ENCODE measurements around the gene CELA3B.
"Not testable (repeated sequence)": the region's sequence is repeated elsewhere in the genome, so short reads cannot be mapped to it uniquely, and the experiment has no call there.

CELA3B gene

DNA sequence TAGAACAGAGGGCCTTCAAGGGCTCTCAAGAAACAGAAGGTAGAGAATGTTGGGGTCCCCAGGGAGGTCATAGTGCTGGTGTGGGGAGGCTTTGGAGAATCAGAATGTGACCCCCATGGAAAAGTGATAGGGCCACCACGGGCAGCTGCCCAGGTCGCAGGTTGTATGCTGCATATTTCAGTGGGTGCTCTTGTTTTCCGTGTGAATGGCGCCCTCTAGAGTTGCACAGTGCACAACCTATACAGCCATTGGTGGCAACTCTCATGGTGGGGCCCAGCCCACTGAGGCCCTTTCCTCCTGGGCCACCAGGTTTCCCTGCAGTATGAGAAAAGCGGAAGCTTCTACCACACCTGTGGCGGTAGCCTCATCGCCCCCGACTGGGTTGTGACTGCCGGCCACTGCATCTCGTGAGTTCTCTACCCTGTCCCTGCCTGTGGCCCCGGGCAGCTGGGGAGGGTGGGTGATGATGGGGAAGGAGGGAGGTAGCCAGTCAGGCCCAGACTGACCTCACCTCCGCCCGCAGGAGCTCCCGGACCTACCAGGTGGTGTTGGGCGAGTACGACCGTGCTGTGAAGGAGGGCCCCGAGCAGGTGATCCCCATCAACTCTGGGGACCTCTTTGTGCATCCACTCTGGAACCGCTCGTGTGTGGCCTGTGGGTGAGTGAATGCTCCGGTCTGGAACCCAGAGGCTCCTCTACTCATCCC, 3.8 kb downstream of the CELA3B start:
- FAIRE-seq = not testable (repeated sequence)

DNA sequence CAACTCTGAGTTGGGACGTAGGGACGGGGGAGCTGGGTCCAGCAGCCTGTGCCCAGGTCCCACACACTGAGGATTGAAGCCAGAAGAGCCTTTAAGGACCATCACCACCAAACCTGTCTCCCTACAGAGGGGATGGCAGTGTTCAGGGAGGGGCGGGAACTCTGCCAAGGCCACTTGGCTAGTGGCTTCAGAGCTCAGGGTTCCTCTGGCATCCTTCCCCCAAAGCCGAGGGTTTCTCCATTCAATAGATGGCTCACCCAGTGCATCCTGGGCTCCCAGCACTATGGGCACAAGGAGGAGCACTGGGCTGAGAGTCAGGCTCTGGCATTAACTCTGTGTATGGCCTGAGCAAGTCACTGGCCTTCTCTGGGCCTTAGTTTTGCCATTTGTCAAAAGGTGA, 4.4 kb downstream of the CELA3B start:
- FAIRE-seq = not testable (repeated sequence)

DNA sequence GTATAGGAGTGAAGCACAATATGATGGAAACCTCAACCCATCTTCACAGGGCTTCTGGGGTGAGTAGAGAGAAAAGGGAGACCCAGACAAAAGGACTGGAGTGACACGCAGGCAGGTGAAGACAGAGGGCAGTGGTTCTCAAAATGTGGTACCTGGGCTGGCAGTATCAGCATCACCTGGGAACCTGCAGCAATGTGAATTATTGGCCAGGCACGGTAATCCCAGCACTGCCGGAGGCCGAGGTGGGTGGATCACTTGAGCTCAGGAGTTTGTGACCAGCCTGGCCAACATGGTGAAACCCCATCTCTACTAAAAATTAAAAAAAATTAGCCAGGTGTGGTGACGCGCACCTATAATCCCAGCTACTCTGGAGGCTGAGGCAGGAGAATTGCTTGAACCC, 5.3 kb downstream of the CELA3B start:
- not testable (repeated sequence) for FAIRE-seq

DNA sequence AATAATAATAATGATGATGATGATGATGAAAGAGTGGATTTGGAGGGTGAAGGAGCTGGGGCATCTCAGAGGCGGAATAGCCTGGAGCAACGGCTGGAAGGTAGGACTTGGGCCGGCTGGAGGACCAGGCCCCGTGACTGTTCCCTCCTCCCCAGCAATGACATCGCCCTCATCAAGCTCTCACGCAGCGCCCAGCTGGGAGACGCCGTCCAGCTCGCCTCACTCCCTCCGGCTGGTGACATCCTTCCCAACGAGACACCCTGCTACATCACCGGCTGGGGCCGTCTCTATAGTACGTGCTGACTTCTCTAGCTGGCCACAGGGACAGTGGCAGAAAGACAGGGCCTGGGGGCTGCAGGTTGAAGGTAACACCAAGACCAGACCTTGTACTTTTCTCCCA, 6.7 kb downstream of the CELA3B start:
- FAIRE-seq = not testable (repeated sequence)

DNA sequence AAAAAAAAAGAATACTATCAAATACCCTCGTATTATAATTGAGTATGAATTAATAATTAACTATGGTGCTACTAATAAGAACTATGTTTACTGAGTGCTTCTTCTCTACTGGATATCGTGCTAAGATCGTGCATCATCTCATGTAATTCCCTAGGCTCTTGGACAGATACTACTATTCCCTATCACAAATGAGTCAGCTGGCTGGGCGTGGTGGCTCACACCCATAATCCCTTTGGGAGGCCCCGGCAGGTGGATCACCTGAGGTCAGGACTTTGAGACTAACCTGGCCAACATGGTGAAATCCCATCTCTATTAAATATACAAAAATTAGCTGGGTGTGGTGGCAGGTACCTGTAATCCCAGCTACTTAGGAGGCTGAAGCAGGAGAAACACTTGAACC, 9.1 kb downstream of the CELA3B start:
- FAIRE-seq = not testable (repeated sequence)

DNA sequence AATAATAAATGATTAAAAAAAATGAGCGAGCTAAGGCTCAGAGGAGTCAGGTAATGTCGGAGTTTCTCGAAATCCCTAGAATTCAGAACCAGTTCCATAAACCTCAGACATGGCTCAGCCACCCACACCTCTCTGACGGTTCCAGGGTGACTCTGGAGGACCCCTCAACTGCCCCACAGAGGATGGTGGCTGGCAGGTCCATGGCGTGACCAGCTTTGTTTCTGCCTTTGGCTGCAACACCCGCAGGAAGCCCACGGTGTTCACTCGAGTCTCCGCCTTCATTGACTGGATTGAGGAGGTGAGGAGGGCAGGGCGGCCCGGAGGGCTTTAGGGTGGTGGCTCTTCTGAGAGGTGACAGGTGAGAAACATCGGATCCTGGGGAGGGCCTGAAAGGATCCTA, 9.6 kb downstream of the CELA3B start:
- not testable (repeated sequence) for FAIRE-seq

DNA sequence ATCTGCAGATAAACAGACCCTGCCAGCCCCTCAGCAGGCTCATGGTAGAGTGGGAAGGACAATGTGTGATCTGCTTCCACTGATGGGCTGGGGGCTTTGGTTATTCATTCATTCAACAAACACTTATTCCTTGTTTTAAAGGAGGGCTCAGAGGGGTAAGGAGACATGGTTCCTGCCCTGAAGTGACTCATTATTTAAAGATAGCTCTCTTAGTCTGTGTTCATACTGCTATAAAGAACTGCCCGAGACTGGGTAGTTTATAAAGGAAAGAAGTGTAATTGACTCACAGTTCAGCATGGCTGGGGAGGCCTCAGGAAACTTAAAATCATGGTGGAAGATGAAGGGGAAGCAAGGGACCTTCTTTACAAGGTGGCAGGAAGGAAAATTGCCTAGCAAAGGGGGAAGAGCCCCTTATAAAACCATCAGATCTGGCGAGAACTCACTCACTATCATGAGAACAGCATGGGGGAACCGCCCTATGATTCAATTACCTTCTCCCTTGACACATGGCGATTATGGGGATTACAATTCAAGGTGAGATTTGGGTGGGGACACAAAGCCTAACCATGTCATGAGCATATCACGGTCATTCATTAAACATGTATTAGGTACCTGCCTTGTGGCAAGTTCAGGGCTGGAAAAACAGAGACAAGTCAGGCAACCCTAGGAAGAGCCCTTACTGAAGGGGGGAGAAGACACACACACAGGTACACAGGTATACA, 13.0 kb downstream of the CELA3B start:
- not testable (repeated sequence) for FAIRE-seq

DNA sequence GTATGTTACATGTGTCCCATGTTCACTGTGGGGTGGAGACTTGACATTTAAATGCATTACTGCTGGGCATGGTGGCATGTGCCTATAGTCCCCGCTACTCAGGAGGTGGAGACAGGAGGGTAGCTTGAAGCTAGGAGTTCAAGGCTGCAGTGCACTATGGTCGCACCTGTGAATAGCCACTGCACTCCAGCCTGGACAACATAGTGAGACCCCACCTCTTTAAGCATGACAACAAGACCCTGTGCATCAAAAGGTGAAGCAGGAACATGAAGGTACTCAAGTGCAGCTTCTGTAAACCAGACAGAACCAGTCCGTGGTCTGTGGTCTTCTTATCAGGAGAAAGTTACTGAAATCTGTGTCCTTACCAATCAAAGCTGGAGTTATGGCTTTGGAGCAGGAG, 15.4 kb downstream of the CELA3B start:
- FAIRE-seq = not testable (repeated sequence)

DNA sequence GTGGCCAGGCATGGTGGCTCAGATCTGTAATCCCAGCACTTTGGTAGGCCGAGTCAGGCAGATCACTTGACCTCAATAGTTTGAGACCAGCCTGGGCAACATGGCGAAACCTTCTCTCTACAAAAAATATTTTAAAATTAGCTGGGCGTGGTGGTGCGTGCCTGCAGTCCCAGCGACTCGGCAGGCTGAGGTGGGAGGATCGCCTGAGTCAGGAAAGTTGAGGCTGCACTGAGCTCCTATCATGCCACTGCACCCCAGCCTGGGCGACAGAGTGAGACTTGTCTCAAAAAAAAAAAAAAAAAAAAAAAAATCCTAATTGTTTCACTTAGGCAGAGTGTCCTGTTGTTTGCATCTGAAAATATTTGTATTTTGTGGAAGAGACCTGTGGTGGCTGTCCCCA, 17.9 kb downstream of the CELA3B start:
- FAIRE-seq = not testable (repeated sequence)

DNA sequence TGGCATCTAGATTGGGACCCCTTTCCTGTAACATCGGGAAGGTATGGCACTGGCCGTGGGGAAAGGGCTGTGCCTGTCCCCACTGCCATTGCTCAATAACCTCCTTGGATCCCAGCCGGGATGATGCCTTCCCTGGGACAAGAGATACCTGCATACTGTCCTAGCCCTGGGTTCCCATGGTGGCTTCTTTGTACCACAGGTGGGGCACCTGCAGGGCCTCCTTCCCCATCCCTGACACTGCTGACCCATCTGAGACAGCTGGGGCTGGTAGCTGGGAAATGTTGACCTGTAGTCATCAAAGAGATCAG, 19.8 kb downstream of the CELA3B start:
- FAIRE-seq = not testable (repeated sequence)

DNA sequence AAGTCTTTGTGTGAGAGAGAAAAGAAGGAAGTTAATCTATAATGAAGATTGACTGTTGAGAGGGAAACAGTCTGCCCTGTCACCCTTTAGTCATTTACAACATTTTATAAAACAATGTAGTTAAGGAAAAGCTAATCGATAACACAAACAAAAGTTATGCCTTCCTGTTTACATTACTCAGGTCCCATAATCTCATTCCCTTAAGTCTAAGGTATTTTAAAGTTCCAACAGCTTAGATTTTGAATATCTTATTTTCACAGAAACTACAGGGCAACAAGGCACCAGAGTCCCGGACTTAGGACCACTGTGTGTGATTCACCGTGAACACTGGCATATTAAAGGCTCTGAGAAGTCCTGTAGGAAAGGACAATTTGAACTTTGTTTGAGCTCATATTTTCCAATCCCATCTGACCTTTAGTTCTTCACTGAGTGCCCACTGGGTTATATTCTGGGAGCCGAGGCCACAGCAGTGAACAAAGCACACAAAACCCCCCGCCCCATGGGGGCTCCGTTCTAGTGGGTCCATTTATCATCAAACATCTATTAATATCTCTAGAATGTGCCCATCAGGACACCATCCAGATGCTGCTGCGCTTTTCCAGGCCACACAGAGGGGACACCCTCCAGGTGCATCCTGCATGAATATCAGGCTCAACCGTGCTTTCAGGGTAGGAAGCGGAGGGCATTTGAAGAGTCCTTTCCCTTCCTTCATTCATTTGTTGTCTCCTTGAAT, 21.2 kb downstream of the CELA3B start:
- peak; percentile 18 for FAIRE-seq

DNA sequence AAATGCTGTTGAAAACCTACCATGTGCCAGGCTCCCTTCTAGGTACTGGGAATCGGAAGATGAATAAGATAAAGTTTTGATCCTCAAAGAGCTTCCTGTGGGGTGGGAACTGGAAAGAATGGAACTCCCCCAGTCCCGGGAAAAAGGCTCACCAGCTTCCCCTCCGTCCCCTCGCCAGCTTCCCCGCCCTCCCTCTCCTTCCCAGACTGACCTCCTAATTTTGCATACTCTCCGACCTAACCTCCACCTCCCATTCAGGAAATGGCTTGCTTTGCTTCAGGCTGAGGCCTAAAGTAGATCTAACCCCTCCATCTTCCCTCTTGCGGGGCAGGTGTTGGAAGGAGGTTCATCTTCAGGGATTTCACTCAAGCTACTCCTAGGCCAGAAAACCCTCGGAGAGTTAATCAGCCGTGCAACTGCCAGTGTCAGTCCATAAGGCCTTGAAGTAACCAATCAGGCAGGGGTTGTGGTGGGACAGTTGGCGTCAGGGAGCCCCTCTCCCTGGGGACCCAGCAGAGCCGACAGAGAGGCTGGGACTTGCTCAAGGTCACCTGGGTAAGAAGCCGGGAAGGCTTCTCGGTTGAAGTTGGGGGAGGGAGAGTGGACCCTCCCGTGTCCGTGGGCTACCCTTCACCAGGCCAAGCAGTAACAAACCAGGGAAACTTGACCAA, 21.9 kb downstream of the CELA3B start:
- not testable (repeated sequence) for FAIRE-seq

DNA sequence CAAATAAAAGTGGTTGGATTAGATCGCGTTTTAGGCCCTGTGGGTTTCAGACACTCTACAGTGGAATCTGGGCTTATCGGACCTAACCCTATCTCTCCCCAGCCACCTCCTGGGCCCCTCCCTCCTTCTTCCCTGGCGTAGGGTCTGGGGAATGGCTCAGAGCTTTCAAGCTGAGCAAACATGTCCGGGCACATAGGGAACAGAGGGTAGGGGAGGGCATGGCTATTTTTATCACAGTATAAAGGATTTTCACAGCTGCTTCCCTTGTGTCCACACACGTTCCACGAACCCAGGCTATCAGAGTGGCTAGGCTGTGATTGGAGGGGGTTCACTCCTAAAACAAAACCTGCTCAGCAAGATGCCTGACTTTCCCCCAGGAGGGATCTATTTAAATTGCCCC, 22.8 kb downstream of the CELA3B start:
- not testable (repeated sequence) for FAIRE-seq

DNA sequence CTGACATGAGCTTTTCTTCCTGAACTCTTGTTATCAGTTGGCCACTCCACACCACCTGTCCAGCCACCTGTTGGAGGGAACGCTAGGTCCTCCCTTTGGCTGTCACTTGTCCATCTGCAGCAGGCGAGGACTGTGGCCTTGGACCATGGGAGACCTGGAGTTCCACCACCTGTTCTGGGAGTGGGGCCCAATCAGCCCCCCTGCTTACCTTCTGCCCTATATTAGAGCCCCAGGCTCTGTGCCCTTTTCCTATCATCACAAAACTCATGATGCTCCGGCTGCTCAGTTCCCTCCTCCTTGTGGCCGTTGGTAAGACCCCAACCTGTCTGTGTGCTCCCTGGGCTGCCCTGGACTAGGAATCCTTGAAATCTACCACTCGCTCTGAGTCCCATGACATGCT, 24.6 kb downstream of the CELA3B start, which contains the start of gene CELA3A:
CELA3A (plus strand) TSS at position 249 of the 400 bp plus-strand sequence; CDS start at position 267, 18 bp downstream.
- FAIRE-seq = no peak

DNA sequence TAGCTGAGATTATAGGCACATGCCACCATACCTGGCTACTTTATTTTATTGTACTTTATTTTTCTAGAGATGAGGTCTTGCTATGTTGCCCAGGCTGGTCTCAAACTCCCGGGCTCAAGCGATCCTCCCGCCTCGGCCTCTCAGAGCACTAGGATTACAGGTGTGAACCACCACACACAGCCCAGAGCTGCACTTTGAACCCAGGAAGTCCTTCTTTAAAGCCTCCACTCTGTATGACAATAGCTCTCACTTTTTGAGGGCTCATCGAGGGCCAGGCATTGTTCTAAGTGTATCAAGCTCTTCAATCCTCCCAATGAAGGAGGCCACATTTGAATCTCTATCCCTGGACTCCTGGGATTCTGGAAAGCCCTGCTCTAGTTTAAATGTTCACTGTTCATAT, 25.6 kb downstream of the CELA3B start:
- not testable (repeated sequence) for FAIRE-seq

DNA sequence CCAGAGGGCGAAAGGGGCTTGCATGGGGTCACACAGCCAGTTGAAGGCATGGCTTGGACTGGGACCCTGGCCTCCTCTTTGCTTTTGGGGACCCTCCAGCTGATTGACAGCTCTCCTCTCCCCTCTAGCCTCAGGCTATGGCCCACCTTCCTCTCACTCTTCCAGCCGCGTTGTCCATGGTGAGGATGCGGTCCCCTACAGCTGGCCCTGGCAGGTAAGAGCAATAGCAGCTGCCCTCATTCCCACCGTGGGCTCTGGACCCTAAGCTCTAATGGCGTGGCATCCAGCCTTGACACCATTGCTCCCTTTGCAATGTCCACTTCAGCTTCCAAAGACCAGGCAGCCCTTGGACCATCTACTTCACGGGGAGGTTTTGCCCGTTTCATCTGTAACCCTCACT, 26.1 kb downstream of the CELA3B start:
- FAIRE-seq = not testable (repeated sequence)

DNA sequence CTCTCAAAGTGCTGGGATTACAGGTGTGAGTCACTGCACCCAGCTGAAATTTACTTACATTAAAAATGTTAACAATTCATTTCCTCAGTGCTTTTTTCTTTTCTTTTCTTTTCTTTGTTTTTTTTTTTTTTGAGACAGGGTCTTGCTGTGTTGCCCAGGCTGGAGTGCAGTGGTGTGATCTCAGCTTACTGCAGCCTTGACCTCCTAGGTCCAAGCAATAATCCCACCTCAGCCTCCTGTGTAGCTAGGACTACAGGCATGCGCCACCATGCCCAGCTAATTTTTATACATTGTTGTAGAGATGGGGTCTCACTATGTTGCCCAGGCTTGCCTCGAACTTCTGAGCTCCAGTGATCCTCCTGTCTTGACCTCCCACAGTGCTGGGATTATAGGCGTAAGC, 27.1 kb downstream of the CELA3B start:
- not testable (repeated sequence) for FAIRE-seq

DNA sequence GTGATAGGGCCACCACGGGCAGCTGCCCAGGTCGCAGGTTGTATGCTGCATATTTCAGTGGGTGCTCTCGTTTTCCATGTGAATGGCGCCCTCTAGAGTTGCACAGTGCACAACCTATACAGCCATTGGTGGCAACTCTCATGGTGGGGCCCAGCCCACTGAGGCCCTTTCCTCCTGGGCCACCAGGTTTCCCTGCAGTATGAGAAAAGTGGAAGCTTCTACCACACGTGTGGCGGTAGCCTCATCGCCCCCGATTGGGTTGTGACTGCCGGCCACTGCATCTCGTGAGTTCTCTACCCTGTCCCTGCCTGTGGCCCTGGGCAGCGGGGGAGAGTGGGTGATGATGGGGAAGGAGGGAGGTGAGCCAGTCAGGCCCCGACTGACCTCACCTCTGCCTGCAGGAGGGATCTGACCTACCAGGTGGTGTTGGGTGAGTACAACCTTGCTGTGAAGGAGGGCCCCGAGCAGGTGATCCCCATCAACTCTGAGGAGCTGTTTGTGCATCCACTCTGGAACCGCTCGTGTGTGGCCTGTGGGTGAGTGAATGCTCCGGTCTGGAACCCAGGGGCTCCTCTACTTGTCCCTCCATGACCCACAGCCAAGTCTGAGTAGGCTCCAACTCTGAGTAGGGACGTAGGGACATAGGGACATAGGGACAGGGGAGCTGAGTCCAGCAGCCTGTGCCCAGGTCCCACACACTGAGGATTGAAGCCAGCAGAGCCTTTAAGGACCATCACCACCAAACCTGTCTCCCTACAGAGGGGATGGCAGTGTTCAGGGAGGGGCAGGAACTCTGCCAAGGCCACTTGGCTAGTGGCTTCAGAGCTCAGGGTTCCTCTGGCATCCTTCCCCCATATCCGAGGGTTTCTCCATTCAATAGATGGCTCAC, 28.7 kb downstream of the CELA3B start:
- FAIRE-seq = not testable (repeated sequence)

DNA sequence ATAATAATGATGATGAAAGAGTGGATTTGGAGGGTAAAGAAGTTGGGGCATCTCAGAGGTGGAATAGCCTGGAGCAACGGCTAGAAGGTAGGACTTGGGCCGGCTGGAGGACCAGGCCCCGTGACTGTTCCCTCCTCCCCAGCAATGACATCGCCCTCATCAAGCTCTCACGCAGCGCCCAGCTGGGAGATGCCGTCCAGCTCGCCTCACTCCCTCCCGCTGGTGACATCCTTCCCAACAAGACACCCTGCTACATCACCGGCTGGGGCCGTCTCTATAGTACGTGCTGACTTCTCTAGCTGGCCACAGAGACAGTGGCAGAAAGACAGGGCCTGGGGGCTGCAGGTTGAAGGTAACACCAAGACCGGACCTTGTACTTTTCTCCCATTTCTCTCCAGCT, 29.9 kb downstream of the CELA3B start:
- FAIRE-seq = not testable (repeated sequence)

DNA sequence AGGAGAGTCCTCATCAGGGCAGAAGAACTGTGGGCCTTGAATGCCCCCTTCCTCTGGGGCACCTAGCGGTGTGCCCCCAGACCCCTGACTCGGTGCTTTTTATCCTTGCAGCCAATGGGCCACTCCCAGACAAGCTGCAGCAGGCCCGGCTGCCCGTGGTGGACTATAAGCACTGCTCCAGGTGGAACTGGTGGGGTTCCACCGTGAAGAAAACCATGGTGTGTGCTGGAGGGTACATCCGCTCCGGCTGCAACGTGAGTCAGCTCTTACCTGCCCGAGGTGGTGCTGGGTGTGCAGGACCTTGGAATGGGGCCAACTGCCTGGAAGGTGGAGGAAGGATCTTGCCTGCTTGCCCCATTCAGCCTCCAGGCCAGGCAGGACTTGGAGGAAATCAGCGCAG, 30.4 kb downstream of the CELA3B start:
- not testable (repeated sequence) for FAIRE-seq

DNA sequence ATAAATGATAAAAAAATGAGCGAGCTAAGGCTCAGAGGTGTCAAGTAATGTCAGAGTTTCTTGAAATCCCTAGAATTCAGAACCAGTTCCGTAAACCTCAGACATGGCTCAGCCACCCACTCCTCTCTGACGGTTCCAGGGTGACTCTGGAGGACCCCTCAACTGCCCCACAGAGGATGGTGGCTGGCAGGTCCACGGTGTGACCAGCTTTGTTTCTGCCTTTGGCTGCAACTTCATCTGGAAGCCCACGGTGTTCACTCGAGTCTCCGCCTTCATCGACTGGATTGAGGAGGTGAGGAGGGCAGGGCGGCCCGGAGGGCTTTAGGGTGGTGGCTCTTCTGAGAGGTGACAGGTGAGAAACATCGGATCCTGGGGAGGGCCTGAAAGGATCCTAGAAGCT, 32.7 kb downstream of the CELA3B start:
- FAIRE-seq = not testable (repeated sequence)

DNA sequence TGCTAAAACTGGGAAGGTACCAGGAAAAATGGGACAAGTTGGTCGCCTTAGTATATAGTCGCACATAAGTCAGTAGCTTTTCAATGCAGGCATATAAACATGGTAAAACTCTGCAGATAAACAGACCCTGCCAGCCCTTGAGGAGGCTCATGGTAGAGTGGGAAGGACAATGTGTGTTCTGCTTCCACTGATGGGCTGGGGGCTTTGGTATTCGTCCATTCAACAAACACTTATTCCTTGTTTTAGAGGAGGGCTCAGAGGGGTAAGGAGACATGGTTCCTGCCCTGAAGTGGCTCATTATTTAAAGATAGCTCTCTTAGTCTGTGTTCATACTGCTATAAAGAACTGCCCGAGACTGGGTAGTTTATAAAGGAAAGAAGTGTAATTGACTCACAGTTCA, 35.9 kb downstream of the CELA3B start:
- FAIRE-seq = not testable (repeated sequence)
